GM12878 (cell line): ENCODE results near the gene CMTM5. TPM values are rescaled to one million over a fixed set of nuclear protein-coding genes. Genes with fewer than 3 reads are reported as not detected.

ENCODE experiments used
- ATAC-seq: fragments of 200-7000 bp; cut with Tn5 transposase; 3 replicates; pipeline ENCODE4 v1.9.1; 2020; ENCODE audit warnings: mild to moderate bottlenecking, moderate library complexity
- BruUV-seq: library from RNA; stranded (reverse); fragments of 400-500 nt; replicated peaks from 2 replicates; lab custom pipeline; 2021; lab: Mats Ljungman, UMichigan
- CTCF ChIA-PET: fragments of 300-600 bp; sonication (Branson Sonifier 250); formaldehyde crosslinking; extraction: SDS; loops from one replicate; lab custom pipeline; 2021; ENCODE audit warnings: inconsistent platforms; lab: Yijun Ruan, JAX
- POLR2A ChIA-PET: fragments of 350-600 bp; formaldehyde crosslinking; extraction: SDS; loops from one replicate; lab custom pipeline; 2021; ENCODE audit warnings: inconsistent platforms; lab: Charles Lee
- RAD21 ChIA-PET: fragments of 300-600 bp; sonication (Branson Sonifier 250); formaldehyde crosslinking; loops from one replicate; lab custom pipeline; 2023; ENCODE audit warnings: antibody characterized with exemption; ENCODE audit not compliant: unreplicated experiment; lab: Charles Lee
- SMC1A ChIA-PET: fragments of 300-600 bp; sonication (Branson Sonifier 250); formaldehyde crosslinking; loops from one replicate; lab custom pipeline; 2023; ENCODE audit not compliant: unreplicated experiment, uncharacterized antibody; lab: Charles Lee
- DNase-seq: peaks from one replicate; pipeline ENCODE4 v3.0.0-alpha.2; 2011; ENCODE audit warnings: low read depth, low spot score
- FAIRE-seq: peaks from 3 replicates; lab custom pipeline; 2011; peaks lifted over from hg19 to GRCh38; lab: Jason Lieb, UNC
- H2AFZ ChIP-seq: 2 replicates; pipeline ENCODE4 v1.6.0; 2011; ENCODE audit warnings: low read depth, low read length, control low read depth; ENCODE audit not compliant: control insufficient read depth
- H3K27ac ChIP-seq: 2 replicates; pipeline ENCODE4 v1.5.1; 2011; ENCODE audit warnings: control low read depth; ENCODE audit not compliant: control insufficient read depth, insufficient read depth
- H3K27me3 ChIP-seq, 2 experiments: replicated peaks in 1 of 2; 2 replicates each; pipeline versions ENCODE4 v1.6.0 to v1.6.1; 2011; ENCODE audit warnings: low read length in 1 of 2; ENCODE audit not compliant: control insufficient read depth in 2 of 2, insufficient read depth in 2 of 2
- H3K36me3 ChIP-seq, 2 experiments: 2 replicates each; pipeline ENCODE4 v1.5.1; 2011; ENCODE audit warnings: low read length in 1 of 2; ENCODE audit not compliant: control insufficient read depth in 2 of 2, insufficient read depth in 2 of 2
- H3K4me1 ChIP-seq: 2 replicates; pipeline ENCODE4 v1.6.1; 2011; ENCODE audit warnings: mild to moderate bottlenecking, low read length, moderate library complexity, mixed read lengths; ENCODE audit not compliant: control insufficient read depth, insufficient read depth
- H3K4me2 ChIP-seq: 2 replicates; pipeline ENCODE4 v1.6.0; 2011; ENCODE audit warnings: control low read depth; ENCODE audit not compliant: control insufficient read depth, insufficient read depth
- H3K4me3 ChIP-seq: fragments of 200-600 bp; sonication (generic); 2 replicates; pipeline ENCODE4 v1.5.1; 2016
- H3K79me2 ChIP-seq: 2 replicates; pipeline ENCODE4 v1.6.0; 2011; ENCODE audit warnings: low read length; ENCODE audit not compliant: control insufficient read depth, insufficient read depth
- H3K9ac ChIP-seq: 2 replicates; pipeline ENCODE4 v1.8.0; 2011; ENCODE audit warnings: low read length, control low read depth, mixed read lengths; ENCODE audit not compliant: control insufficient read depth, insufficient read depth
- H3K9me3 ChIP-seq: replicated peaks from 3 replicates; pipeline ENCODE4 v1.5.1; 2011; ENCODE audit warnings: mild to moderate bottlenecking, low read length; ENCODE audit not compliant: control insufficient read depth, insufficient read depth
- H4K20me1 ChIP-seq: 2 replicates; pipeline ENCODE4 v1.6.0; 2011; ENCODE audit not compliant: control insufficient read depth, insufficient read depth
- BCLAF1 ChIP-seq: fragments of 450-650 bp; IDR thresholded peaks from 2 replicates; pipeline ENCODE4 v1.6.1; 2017; ENCODE audit warnings: antibody characterized with exemption, mild to moderate bottlenecking, moderate library complexity
- HCFC1 ChIP-seq: fragments of 150-350 bp; IDR thresholded peaks from 2 replicates; pipeline ENCODE4 v1.6.1; 2014; ENCODE audit warnings: low read length
- MYC ChIP-seq: IDR thresholded peaks from 2 replicates; pipeline ENCODE4 v1.6.1; 2011; ENCODE audit warnings: mild to moderate bottlenecking, low read length, moderate library complexity, inconsistent platforms; ENCODE audit not compliant: insufficient read depth, insufficient replicate concordance, insufficient read length, severe bottlenecking
- NFXL1 ChIP-seq: fragments of 450-650 bp; IDR thresholded peaks from 2 replicates; pipeline ENCODE4 v1.6.1; 2017; ENCODE audit warnings: antibody characterized with exemption, mild to moderate bottlenecking, borderline replicate concordance
- ZNF207 ChIP-seq: fragments of 450-650 bp; IDR thresholded peaks from 2 replicates; pipeline ENCODE4 v1.6.1; 2014; ENCODE audit warnings: antibody characterized with exemption, mild to moderate bottlenecking, borderline replicate concordance
- WGBS: methylation state at CpG from one replicate; pipeline ENCODE4 v1.1.6; 2016; ENCODE audit warnings: low lambda C conversion rate; ENCODE audit not compliant: insufficient replicate concordance, insufficient coverage; ENCODE audit errors: missing lambda C conversion rate; 5-methylcytosine and 5-hydroxymethylcytosine counted together
- in situ Hi-C: fragments of 300-500 bp; cut with MboI; formaldehyde crosslinking; loops from 9 replicates; pipeline ENCODE4 v1.14.3; 2018; ENCODE audit warnings: mixed read lengths
- intact Hi-C: fragments of 100-400 bp; cut with micrococcal nuclease; formaldehyde crosslinking; loops from one replicate; pipeline ENCODE4 v1.14.2; 2022; ENCODE audit not compliant: unreplicated experiment
- polyA plus RNA-seq, 11 experiments: library from polyadenylated mRNA; depleted of rRNA in 4 of 11; unstranded in 6 of 11; stranded (reverse) in 5 of 11; fragments of >200 nt; fragmentation: Nextera tagmentation in 4 of 11; fragmentation: Illumina TruSeq in 1 of 11; extraction: Ambion mirVana in 4 of 11; extraction: Trizol in 1 of 11; gene quantifications; 1 replicate in 1 of 11; 2 replicates in 10 of 11; pipeline versions ENCODE4 v1.2.1 to v1.2.3, GENCODE V29; 2011 to 2016; ENCODE audit warnings: inconsistent platforms in 2 of 11, missing spikeins in 2 of 11, low read depth in 1 of 11
- total RNA-seq, 4 experiments: library from RNA; depleted of rRNA in 3 of 4; stranded (reverse); fragments of >200 nt in 3 of 4; fragmentation: Illumina TruSeq in 1 of 4; extraction: Trizol in 1 of 4; gene quantifications; 2 replicates each; pipeline versions ENCODE4 v1.2.1 to v1.2.3, GENCODE V29; 2013 to 2021

The CMTM5 gene
- total and polyA plus RNA-seq, 10 of the 15 experiments (the other 5 are each of a cell fraction or from before 2014, with no cell fraction given), result not detected

- CTCF ChIA-PET, result no interaction called here
- DNase-seq (no peak), FAIRE-seq (no peak), ATAC-seq (no peak)
- H3K4me3 ChIP-seq, result no peak overlapping the region
- RAD21 ChIA-PET, result no interaction called here
- H3K27me3 ChIP-seq, result no peaks in the 10 kb centered on the region; a peak in 2 of 4 replicates
- no peaks in the 10 kb centered on the region for H3K79me2 ChIP-seq
- no peaks in the 10 kb centered on the region for H3K4me1 ChIP-seq
- H3K9me3 ChIP-seq, result no peaks in the 10 kb centered on the region
- H3K9ac ChIP-seq, result no peak overlapping the region
- TF ChIP-seq BCLAF1 (no peak), NFXL1 (no peak), ZNF207 (no peak), HCFC1 (no peak), MYC (no peak)
- no peak overlapping the region for H3K27ac ChIP-seq
- no peak overlapping the region for H3K4me2 ChIP-seq
- 50% methylated on average over 29 of the region's 29 CpGs for WGBS
- BruUV-seq, result no TSS peak
- H4K20me1 ChIP-seq, result no peaks in the 10 kb centered on the region
- no peaks in the 10 kb centered on the region for H3K36me3 ChIP-seq
- SMC1A ChIA-PET, result no interaction called here
- POLR2A ChIA-PET, result no interaction called here
- H2AFZ ChIP-seq, result no peak overlapping the region
- in situ Hi-C loops, result loop anchor here (5.0 kb wide), 1 partner anchor 122 kb away; no protein-coding TSS in a partner anchor
- intact Hi-C loops, result no loop called here
Observed at GRCh38 chr14:23384364-23385080, 7.7 kb downstream of the CMTM5 start.
